Right ventricle myocardium superior (tissue), 1 donor: ENCODE results near the gene KCNN2. TPM values are rescaled to one million over a fixed set of nuclear protein-coding genes. Genes with fewer than 3 reads are reported as not detected.

Experiments used
- ATAC-seq: fragments of 200-7000 bp; cut with Tn5 transposase; one replicate; pipeline ENCODE4 v1.9.1; 2020; ENCODE audit warnings: mild to moderate bottlenecking; ENCODE audit not compliant: poor library complexity
- DNase-seq: peaks from one replicate; pipeline ENCODE4 v3.0.0-alpha.2; 2020
- intact Hi-C: fragments of 100-400 bp; cut with DNase I; formaldehyde crosslinking; loops from one replicate; pipeline ENCODE4 v1.11.2; 2022
- long read RNA-seq: library from polyadenylated mRNA; unstranded; transcript quantifications from one replicate; pipeline ENCODE4 v2.0.0, GENCODE V29; 2021
- total RNA-seq: library from RNA; stranded (reverse); fragmentation: NEBNext Ultra II Directional; extraction: Animal tissue kit (Norgen Biotek cat#: 25700); gene quantifications from one replicate; pipeline ENCODE4 v1.2.1, GENCODE V29; 2021
- donor health status: DM: no; HTN: yes; CAD: no; lungs with severe emphysema.

Gene KCNN2
- 8.0 TPM for total RNA-seq
- long read RNA-seq, transcript KCNN2-201 (8 exons, 2,512 nt), result major isoform, 18 of 26 reads
- long read RNA-seq, partial matches to known transcripts, result 2 of 26 reads
- long read RNA-seq, other reads (novel, unspliced or antisense), result 4 of 26 reads

GRCh38 chr5:114361724-114362196 is at the start of gene KCNN2:
TSS of gene KCNN2 (plus strand) at chr5:114362070. CDS start at chr5:114362140, 70 bp downstream.
- intact Hi-C loops, result no loop called here
- ATAC-seq (peak; percentile 95), DNase-seq (peak; percentile 84)

- DNase-seq, result no peak
- no peak for ATAC-seq
- intact Hi-C loops, result no loop called here
Measured at GRCh38 chr5:114312658-114313057, 49.2 kb upstream of the KCNN2 start.

- intact Hi-C loops, result no loop called here
- ATAC-seq (no peak), DNase-seq (no peak)
Measured at GRCh38 chr5:114314061-114314460, 47.8 kb upstream of the KCNN2 start.

GRCh38 chr5:114316167-114316566 is 45.7 kb upstream of the KCNN2 start:
- intact Hi-C loops, result no loop called here
- ATAC-seq (no peak), DNase-seq (no peak)

GRCh38 chr5:114317751-114318150 is 44.1 kb upstream of the KCNN2 start:
- ATAC-seq, result no peak
- no peak for DNase-seq
- intact Hi-C loops, result no loop called here

GRCh38 chr5:114319236-114319635 is 42.6 kb upstream of the KCNN2 start:
- intact Hi-C loops, result no loop called here
- DNase-seq (no peak), ATAC-seq (no peak)

GRCh38 chr5:114319821-114320220 is 42.0 kb upstream of the KCNN2 start:
- no peak for DNase-seq
- ATAC-seq, result no peak
- intact Hi-C loops, result no loop called here

GRCh38 chr5:114324282-114324681 is 37.6 kb upstream of the KCNN2 start:
- no peak for DNase-seq
- no peak for ATAC-seq
- intact Hi-C loops, result no loop called here

GRCh38 chr5:114325541-114325940 is 36.3 kb upstream of the KCNN2 start:
- ATAC-seq (no peak), DNase-seq (no peak)
- intact Hi-C loops, result no loop called here

GRCh38 chr5:114327474-114327873 is 34.4 kb upstream of the KCNN2 start:
- DNase-seq (no peak), ATAC-seq (no peak)
- intact Hi-C loops, result no loop called here

- DNase-seq (no peak), ATAC-seq (no peak)
- intact Hi-C loops, result no loop called here
Measured at GRCh38 chr5:114327987-114328386, 33.9 kb upstream of the KCNN2 start.

GRCh38 chr5:114330916-114331531 is 30.8 kb upstream of the KCNN2 start:
- DNase-seq (no peak), ATAC-seq (no peak)
- intact Hi-C loops, result no loop called here

- DNase-seq (no peak), ATAC-seq (no peak)
- intact Hi-C loops, result no loop called here
Measured at GRCh38 chr5:114332493-114332892, 29.4 kb upstream of the KCNN2 start.

GRCh38 chr5:114332925-114333324 is 28.9 kb upstream of the KCNN2 start:
- no peak for ATAC-seq
- intact Hi-C loops, result no loop called here
- DNase-seq, result no peak

GRCh38 chr5:114335391-114335790 is 26.5 kb upstream of the KCNN2 start:
- intact Hi-C loops, result no loop called here
- ATAC-seq (no peak), DNase-seq (no peak)

GRCh38 chr5:114339108-114339507 is 22.8 kb upstream of the KCNN2 start:
- no peak for DNase-seq
- intact Hi-C loops, result no loop called here
- ATAC-seq, result no peak

GRCh38 chr5:114346181-114346580 is 15.7 kb upstream of the KCNN2 start:
- DNase-seq, result no peak
- no peak for ATAC-seq
- intact Hi-C loops, result no loop called here

- no peak for ATAC-seq
Measured at GRCh38 chr5:114355086-114355830, 6.6 kb upstream of the KCNN2 start.

GRCh38 chr5:114358329-114358728 is 3.5 kb upstream of the KCNN2 start:
- intact Hi-C loops, result no loop called here
- DNase-seq (no peak), ATAC-seq (no peak)

More at GRCh38 chr5:114355086-114355830, 6.6 kb upstream of the KCNN2 start:
- intact Hi-C loops, result no loop called here
- no peak for DNase-seq

GRCh38 chr5:114360357-114360756 is 1.5 kb upstream of the KCNN2 start:
- intact Hi-C loops, result no loop called here
- ATAC-seq, result no peak
- no peak for DNase-seq
